ENCODE results near the gene WDR72.
A peak's percentile ranks its signal among the peaks of the same experiment; 100 is the strongest.
"Not testable (repeated sequence)": the region's sequence is repeated elsewhere in the genome, so short reads cannot be mapped to it uniquely, and the experiment has no call there.

The WDR72 gene

DNA sequence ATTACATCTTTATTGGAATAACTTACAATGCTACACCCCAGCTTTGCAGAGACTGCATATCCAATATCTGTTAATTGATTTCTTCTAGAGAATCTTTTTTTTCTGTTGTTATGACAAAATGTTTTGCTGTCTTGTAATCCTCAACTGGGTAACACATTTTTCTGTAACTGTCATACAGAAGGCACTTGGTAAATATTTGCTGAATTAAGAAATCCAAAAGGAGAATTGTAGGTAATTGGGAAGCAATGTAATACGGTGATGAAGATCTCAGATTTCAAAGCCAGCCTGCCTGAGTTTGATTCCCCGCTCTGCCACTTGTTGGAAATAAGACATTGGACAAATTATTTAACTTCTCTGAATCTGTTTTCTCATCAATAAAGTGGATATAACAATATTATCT is 169.1 kb downstream of the WDR72 start:
- no peak for DNase-seq (ENCODE audit: low read depth, low spot score)

DNA sequence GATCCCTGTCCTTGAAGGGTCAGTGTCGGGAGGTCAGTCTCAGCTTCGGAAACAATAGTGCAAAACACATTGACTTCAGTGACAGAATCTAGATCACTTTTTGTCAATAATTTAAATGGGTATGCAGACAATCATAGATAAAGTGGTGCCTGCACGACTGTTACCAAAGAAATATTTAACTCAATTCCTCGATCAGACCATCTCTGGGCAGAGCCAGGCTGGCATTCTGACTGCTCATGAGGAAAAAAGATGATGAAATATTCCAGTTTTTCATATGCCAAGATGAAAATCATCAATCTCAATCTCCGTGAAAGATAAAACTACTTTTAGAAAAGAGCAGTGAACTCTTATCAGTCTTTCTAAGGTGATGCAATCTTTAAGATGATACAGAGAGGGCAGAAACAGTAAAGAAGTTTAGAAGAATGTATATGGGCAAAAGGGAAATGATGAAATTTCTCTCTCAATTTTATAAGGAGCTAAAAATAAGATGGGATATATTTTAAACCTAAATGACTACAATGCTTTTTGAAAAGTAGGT is 169.9 kb downstream of the WDR72 start:
- no peak for DNase-seq (ENCODE audit: low read depth, low spot score)

DNA sequence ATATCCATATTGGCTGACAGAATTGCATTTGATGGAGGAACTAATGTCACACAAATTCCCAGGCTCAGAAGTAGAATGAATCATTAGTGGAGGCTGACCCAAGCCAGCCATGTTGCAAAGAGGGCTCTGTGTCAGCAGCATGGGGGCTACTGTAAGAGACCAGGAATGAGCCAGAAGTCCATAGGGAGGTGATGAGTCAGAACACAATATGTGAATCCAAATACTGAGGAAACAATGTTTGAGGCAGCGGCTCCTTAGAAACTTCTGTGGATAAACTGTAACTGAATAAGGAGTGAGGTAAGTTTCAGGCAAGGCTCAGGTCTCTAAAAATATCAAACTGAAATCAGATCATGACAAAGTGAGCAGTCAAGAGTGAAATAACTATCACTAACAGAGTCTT is 170.7 kb downstream of the WDR72 start:
- DNase-seq (ENCODE audit: low read depth, low spot score) = peak; percentile 84

DNA sequence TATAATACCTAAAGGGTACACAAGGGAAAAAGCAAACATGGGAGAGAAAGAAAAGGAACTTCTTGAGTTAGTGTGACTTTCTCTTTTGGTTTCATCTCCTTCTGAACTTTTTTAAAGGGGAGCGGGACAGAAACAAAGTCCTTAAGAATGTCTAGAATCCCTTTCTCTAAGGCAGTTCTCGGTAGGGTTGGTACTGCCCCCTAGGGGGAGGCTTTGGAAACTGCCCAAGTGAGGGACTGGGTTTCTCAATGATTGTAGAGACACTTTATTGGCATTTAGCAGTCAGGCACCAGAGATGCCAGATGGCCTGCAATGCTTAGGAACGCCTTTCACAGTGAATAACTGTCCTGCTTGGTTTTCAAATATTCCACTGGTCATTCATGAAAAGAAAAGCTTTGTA is 172.7 kb downstream of the WDR72 start:
- DNase-seq (ENCODE audit: low read depth, low spot score) = no peak

DNA sequence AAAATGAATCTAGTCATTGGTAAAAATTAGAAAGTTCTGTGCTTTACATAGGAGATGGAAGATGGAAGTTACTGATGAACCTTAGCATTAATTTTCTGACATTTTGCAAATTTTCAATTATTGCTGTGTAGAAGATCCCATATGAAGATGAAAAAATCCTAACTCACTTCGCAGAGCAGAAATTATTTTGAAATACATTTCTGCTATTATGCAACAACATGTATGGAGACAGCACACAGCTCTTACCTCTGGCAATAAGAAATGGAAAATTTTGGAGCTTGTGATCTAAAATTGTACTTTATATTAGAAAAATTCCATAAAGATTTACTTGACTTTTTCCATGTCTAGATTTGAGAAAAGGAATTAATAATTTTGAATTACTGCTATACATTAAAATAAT is 177.9 kb downstream of the WDR72 start:
- DNase-seq (ENCODE audit: low read depth, low spot score) = no peak

DNA sequence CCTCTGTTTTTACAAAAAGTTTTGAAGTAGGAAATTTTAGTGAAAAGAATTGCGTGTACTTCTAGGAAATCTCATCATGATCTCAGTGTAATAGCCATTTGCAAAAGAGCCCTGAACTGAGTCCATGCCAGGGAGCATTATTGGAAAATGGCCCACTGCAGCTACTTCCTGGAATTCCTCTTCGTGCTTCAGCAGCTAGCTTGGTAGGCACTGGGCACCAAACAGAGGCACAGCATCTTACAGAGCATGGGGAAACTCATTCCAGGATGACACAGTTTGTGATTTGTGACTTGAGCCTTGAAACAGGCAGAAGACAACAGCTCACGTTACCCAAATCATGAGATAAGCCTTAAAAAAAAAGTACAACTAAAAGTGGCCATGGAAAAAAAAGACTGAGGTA is 179.1 kb downstream of the WDR72 start:
- no peak for DNase-seq (ENCODE audit: low read depth, low spot score)

DNA sequence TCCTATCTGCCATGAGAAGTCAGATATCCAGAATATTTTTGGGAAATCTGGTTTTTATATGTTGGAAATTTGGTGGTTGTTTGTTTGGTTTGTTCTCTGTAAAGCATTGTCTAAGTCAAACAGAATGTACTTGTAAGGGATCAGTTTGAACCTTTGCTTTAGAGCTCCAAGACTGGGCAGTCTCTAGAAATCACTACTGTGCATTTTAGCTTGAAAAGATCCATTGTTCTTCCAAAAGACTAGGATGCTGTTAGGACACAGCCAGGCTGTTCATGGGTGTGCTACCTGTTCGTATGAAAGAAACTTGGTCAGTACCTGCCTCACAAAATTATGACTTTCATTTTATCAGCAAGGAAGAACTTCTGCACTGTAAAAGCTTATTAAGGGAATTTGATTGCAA is 182.6 kb downstream of the WDR72 start:
- no peak for DNase-seq (ENCODE audit: low read depth, low spot score)

DNA sequence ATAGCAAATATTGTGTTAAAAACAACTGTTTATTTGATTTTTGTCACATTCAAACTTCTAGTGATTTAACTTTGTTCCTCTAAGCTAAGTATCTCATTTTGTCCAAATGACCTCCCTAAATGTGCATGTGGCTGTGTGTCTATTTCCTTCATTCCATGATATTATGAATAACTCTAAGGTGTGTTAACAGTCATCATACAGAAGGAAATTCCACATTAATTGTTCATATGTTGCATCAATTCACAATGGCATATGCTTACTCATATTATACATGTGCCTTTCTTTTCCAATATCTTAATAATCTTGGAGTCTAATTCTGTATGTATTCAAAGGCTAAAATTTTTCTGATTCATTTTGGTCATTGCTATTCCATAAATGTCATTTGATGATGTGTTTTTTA is 186.4 kb downstream of the WDR72 start:
- DNase-seq (ENCODE audit: low read depth, low spot score) = no peak

DNA sequence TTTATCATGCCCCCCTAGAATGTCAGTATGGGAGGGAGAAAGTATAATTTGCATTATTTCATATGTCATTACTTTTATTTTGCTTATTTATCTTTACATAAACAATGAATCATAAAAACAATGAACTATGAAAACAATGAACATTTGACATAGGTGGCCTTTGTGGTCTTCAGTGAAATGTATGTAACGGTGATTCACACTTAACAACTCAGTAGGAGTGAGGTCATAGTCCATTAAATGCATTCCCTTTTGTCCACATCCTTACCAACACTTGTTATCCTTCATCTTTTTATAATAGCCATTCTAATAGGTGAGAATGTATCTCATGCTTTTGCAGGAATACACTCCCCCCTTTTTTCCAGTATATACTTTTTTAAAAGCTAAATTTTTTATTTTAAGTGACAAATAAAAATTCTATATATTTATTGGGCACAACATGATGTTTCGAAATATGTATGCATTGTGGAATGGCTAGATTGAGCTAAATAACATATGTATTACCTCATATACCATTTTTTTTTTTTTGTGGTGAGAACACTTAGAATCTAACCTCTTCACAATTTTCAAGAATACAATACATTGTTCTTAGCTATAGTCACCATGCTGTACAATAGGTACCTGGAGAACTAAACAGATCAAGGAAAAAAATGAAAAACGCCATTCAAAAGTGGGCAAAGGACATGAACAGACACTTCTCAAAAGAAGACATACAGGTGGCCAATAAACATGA is 189.5 kb downstream of the WDR72 start:
- DNase-seq (ENCODE audit: low read depth, low spot score) = no peak

DNA sequence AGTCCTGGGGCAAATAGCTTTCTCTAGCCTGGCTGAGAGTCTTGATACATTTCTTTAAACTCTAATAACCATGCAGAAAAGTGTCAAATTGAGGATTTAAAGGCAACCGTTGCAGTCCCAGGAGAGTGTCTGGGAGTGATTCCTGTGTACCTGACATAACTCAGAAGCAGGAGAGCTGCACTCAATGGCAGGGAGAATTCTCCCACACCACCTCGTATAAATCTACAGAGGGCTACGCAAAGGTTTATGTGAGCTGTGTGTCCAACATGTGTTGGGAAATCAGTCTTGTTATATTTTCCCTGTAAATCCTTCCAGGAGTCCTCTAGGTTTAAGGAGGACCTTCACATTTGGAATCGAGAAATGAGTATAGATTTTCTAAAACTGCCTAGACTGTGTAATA is 192.6 kb downstream of the WDR72 start:
- no peak for DNase-seq (ENCODE audit: low read depth, low spot score)

DNA sequence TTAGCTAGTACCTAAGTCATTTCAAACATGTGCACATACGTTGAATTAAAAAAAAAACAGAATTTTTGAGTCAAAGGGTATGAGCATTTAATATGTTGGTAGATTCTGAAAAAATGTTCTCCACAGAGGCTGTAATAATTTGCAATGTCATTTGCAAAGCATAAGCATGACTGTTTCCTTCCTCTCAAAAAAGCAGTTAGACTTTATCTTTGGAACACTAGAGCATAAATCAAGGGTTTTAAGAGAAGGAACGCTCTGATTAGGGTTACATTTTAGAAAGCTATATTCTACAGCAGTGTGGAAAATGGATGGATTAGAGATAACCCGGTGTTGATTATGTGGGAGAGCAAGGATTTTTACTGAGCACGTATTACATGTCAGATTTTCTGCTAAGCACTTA is 193.7 kb downstream of the WDR72 start:
- no peak for DNase-seq (ENCODE audit: low read depth, low spot score)

DNA sequence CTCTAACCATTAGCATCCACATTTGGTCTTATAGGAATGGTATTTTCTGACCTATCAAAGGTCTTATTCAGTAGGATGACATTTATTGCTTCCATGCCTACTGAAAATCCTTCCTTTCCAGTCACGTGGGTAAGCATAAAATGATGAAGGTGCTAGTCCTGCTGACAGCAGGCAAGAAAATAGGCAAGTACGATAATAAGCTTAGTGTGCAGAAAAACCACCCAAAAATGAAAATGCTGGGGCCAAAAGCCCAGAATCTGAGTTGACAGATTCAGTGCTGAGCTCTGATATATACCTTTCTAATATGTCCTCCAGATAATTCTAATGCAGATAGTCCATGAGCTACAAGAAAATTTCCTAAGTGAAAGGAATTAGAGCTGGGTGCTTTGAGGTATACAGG is 194.8 kb downstream of the WDR72 start:
- DNase-seq (ENCODE audit: low read depth, low spot score) = no peak

DNA sequence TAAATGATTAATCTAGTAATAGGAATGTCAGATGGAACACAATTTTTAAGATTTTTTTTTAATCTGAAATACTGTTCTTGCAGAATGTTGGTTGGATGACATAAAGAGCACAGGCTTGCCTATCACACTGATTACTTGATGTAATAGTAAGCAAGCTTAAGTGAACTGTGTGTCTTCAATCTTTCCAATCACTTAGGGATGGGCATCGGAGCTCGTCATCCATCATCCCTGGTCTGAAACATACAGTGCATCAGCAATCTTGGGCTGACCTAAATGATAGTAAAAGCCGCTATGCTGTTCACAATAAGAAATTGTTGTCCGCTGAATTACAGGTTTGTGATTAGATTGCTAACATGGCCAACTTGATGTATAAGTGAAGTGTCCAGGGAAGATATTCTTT is 195.8 kb downstream of the WDR72 start:
- DNase-seq (ENCODE audit: low read depth, low spot score) = no peak

DNA sequence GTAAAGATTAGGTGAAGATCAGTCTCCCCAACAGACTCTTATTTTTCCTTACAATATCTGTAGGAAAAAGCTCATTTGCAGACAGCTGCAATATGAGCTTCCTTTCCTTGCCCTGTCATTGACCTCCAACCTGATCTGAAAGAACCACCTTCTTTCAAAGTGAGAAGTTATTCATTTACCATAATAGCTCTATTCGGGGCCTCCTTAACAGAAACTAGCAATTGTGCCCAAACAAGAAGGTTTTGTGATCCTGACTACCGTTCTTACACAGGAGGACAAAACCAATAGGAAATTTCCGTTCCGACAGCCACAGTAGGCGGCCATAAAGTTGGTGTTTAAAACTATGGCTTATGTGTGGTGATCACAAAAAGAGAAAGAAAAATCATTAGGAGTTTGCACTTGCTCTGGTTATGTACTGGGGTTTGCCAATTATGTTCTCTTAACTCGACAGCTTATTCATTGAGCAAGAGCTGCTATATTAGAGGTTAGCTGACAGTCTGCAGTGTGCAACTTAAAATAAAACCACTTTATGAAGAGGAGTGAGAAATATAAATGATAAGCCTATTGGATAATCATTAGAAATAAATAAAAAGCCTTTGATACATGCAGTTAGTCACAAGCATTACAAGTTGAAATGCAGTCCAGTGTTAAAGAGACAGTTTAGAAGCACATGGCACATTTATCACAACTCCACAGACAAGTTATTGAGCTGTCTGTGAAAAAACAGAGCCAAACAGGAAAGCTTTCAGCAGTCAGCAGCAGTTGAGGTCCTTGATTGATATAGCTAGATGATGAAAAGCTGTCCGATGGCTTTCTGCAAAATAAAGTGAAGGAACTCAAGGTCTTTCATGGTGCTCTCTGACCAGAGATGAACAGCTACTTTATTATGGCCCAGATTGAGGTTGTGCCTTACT is 199.8 kb downstream of the WDR72 start:
- DNase-seq (ENCODE audit: low read depth, low spot score) = no peak

DNA sequence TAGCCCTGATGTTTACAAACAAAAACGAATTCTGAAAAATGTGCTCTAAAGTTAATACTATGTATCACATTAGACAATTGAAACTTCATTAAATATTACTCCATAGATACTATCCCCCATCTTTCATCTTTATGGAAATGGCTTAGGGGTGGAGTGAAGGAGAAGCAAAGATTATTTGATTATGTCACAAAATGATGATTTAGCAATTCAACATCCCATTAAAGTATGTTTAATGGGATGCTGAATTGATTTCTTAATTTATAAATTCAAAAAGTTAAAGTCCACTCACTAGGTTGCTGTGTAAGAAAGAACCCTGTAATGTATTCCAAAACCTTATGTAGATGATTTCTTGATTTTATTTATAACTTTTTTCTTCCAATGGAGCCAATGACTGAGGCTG is 201.1 kb downstream of the WDR72 start:
- no peak for DNase-seq (ENCODE audit: low read depth, low spot score)

DNA sequence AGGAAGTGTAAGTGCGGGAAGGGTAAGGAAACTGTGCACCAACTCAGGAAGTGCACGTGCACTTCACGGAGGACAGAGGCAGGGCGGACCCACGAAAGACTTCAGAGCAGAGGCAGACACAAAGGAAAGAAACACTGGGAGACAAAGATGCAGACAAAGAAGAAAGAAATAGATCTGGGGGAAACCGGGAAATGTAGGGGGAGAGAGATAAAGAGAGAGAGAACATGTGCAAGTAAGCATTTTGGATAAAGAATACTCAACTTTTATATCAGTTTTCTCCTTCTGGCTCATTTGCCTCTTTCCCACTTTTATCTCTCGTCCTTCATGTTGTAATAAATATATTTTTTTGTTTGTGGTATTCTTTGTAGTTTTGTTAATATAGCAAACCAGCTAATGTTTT is 204.2 kb downstream of the WDR72 start:
- no peak for DNase-seq (ENCODE audit: low read depth, low spot score)

DNA sequence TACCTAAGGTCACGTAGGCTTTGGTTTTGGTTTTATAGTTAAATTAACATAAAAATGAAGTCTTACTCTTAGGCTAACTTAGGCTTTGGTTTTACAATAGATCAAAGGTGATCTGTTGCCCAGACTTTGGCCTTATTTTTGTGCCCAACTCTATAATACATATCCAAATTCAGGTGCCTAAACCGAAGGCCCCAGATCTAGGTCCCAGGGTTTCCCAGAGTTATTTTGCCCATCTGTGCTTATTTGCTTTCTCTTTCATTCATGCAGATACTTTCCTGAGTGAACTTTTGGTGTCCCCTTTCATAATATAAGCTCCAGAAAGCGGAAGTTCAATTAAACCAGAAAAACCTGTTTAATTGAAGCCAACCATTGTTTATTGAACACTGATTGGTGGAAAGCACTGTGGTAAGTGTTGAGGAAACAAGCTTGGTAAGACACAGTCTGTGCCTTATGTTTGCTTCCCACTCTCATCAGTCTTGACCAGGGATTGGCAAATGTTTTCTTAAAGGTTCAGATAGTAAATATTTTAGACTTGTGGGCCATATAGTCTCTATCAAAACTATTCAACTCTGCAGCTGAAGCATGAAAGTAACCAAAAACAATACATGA is 209.7 kb downstream of the WDR72 start:
- no peak for DNase-seq (ENCODE audit: low read depth, low spot score)

DNA sequence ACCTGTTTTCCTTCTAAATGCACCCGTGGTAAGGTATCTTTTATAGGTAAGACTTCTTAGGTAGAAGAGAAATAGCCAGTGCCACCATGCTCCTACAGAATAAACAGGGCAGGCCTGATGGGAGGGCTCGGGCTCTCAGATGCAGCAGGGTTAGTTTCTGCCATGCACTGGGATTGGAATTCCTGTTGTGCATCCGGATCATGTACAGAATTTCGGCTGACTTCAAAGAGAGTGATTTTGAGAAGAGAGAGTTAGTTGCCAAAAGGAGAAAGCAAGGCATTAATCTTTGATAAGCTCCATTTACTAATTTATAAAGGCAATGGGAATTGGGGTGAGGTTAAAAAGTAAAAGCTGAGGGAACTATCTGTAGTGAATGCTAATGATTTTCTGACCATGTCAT is 211.2 kb downstream of the WDR72 start:
- DNase-seq (ENCODE audit: low read depth, low spot score) = no peak

DNA sequence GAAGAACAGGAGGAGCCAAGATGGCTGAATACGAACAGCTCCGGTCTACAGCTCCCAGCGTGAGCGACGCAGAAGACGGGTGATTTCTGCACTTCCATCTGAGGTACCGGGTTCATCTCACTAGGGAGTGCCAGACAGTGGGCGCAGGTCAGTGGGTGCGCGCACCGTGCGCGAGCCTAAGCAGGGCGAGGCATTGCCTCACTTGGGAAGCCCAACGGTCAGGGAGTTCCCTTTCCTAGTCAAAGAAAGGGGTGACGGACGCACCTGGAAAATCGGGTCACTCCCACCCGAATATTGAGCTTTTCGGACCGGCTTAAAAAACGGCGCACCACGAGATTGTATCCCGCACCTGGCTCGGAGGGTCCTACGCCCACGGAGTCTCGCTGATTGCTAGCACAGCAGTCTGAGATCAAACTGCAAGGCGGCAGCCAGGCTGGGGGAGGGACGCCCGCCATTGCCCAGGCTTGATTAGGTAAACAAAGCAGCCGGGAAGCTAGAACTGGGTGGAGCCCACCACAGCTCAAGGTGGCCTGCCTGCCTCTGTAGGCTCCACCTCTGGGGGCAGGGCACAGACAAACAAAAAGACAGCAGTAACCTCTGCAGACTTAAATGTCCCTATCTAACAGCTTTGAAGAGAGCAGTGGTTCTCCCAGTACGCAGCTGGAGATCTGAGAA is 218.7 kb downstream of the WDR72 start:
- DNase-seq (ENCODE audit: low read depth, low spot score) = not testable (repeated sequence)

DNA sequence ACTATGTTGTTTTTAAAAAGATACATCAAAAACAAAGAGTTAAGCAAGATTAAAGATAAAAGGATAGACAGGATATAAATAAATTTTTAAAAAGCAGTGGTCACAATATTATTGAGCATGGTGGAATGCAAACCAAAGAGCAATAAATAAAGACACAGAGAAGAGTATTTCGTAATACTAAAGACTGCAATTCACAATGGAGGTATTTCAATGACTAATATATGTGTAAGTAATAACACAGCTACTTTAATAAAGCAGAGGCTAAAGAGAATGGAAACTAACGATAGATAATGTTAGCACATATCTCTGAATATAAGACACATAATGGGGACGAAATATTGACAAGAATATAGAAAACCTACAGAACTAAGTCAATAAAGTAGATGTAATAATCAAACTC is 219.6 kb downstream of the WDR72 start:
- DNase-seq (ENCODE audit: low read depth, low spot score) = no peak

DNA sequence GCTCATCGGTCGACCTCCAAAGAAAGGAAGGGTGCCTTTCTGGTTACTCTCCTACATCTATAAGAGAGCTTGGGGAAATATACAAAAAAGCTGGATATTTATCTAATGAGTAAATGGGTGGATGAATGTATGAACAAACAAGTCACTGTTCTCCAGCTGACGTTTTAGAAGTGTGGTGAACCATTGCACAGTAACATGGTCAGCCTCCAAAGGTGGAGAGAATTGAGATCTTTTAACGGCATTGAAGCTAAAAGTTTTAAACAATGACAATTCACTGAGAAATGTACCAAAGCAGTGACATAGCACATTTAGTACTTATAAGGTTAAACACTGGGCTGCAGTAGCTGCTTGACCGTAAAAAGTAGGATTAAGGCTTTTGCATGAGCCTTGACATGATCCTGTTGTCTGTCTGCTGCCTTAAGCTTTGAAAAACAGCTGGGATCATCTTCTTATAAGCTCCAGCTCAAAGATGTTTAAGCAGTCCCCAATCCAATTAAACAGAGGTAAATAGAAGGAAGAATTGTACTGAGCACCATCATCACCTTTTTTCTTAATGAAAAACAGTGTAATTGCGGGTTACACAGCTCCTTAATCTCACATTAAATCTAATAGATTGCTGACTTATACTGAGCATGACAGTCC is 222.9 kb downstream of the WDR72 start:
- DNase-seq (ENCODE audit: low read depth, low spot score) = no peak
